Breast epithelium (tissue), 4 donors: Measurements from ENCODE around the gene RRAD. TPM values are rescaled to one million over a fixed set of nuclear protein-coding genes. Genes with fewer than 3 reads are reported as not detected.

Experiments
- DNase-seq, 2 donors: peaks; one replicate each; pipeline ENCODE4 v3.0.0-alpha.2; 2019; ENCODE audit warnings: low spot score in 2 of 2
- H3K27ac ChIP-seq, 2 donors: fragments of 200-600 bp; sonication (generic) in 1 of 2; one replicate each; pipeline ENCODE4 v1.5.1; 2016 to 2019; ENCODE audit warnings: mild to moderate bottlenecking in 1 of 2
- H3K27me3 ChIP-seq, 2 donors: fragments of 200-600 bp; sonication (generic) in 1 of 2; one replicate each; pipeline versions ENCODE4 v1.5.1 to v1.6.0; 2017 to 2019; ENCODE audit warnings: control low read depth in 1 of 2, mild to moderate bottlenecking in 1 of 2
- H3K36me3 ChIP-seq: fragments of 200-600 bp; one replicate; pipeline ENCODE4 v1.5.1; 2019
- H3K4me1 ChIP-seq, 2 donors: fragments of 200-600 bp; sonication (generic); one replicate each; pipeline ENCODE4 v1.5.1; 2016 to 2019; ENCODE audit warnings: control low read depth in 1 of 2
- H3K4me3 ChIP-seq, 3 donors: fragments of 200-600 bp; sonication (generic); 1 replicate in 2 of 3; 2 replicates in 1 of 3; pipeline ENCODE4 v1.5.1; 2016 to 2019; ENCODE audit warnings: mild to moderate bottlenecking in 3 of 3, moderate library complexity in 2 of 3
- H3K9me3 ChIP-seq, 2 donors: fragments of 200-600 bp; sonication (generic) in 1 of 2; one replicate each; pipeline ENCODE4 v1.5.1; 2016 to 2019; ENCODE audit warnings: control low read depth in 1 of 2
- POLR2A ChIP-seq: fragments of 450-650 bp; IDR thresholded peaks from one replicate; pipeline ENCODE4 v1.6.1; 2016; ENCODE audit warnings: antibody characterized with exemption, mild to moderate bottlenecking, moderate library complexity
- POLR2AphosphoS5 ChIP-seq, 3 donors: sonication (generic); formaldehyde crosslinking; IDR thresholded peaks; one replicate each; pipeline ENCODE4 v1.6.1; 2017; ENCODE audit warnings: antibody characterized with exemption in 3 of 3
- intact Hi-C: fragments of 100-400 bp; cut with DNase I; formaldehyde crosslinking; loops from one replicate; pipeline ENCODE4 v1.15.1; 2023; ENCODE audit warnings: low total_unique reads
- total RNA-seq, 3 donors: library from RNA; depleted of rRNA; stranded (reverse); fragments of >200 nt; gene quantifications; one replicate each; pipeline ENCODE4 v1.1.0, GENCODE V29; 2016
- TF ChIP-seq, protein P1 (sequence below), 3 donors: fragments of 450-650 bp; IDR thresholded peaks; one replicate each; pipeline ENCODE4 v1.5.1; 2016 to 2017; ENCODE audit warnings: antibody characterized with exemption in 3 of 3, mild to moderate bottlenecking in 3 of 3, moderate library complexity in 3 of 3

Gene RRAD
- total RNA-seq, 3 donors from 2014 or later: 7.7 to 11.1 (median 8.0) TPM

DNA sequence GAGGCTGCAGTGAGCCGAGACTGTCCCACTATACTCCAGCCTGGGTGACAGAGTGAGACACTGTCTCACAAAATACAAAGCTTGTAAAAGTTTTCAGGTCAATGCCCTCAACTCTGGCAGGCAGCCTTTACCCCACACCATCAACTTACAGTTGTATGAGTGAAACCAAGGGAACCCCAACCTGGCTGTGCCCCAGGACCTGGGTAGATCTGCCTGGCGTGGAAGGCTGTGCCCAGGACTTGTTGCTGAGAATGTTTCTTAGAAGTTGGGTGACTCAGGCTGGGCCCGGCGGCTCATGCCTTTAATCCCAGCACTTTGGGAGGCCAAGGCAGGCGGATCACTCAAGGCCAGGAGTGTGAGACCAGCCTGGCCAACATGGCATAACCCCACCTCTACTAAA lies 43.5 kb upstream of the RRAD start:
- intact Hi-C loops: loop anchor here (10.0 kb wide), 1 partner anchor 176 kb away; no protein-coding TSS in a partner anchor
- no peak for DNase-seq
- Histone ChIP-seq H3K9me3 (no peaks in the 10 kb centered on the region), H3K4me1 (no peaks in the 10 kb centered on the region), H3K27me3 (no peaks in the 10 kb centered on the region), H3K4me3 (no peak overlapping the region), H3K27ac (no peak overlapping the region), H3K36me3 (no peaks in the 10 kb centered on the region)
- no peak for TF ChIP-seq POLR2AphosphoS5 (IDR thresholded peaks at IDR 0.05)
- TF ChIP-seq POLR2A: no peak
- TF ChIP-seq, protein P1, sequence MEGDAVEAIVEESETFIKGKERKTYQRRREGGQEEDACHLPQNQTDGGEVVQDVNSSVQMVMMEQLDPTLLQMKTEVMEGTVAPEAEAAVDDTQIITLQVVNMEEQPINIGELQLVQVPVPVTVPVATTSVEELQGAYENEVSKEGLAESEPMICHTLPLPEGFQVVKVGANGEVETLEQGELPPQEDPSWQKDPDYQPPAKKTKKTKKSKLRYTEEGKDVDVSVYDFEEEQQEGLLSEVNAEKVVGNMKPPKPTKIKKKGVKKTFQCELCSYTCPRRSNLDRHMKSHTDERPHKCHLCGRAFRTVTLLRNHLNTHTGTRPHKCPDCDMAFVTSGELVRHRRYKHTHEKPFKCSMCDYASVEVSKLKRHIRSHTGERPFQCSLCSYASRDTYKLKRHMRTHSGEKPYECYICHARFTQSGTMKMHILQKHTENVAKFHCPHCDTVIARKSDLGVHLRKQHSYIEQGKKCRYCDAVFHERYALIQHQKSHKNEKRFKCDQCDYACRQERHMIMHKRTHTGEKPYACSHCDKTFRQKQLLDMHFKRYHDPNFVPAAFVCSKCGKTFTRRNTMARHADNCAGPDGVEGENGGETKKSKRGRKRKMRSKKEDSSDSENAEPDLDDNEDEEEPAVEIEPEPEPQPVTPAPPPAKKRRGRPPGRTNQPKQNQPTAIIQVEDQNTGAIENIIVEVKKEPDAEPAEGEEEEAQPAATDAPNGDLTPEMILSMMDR (IDR thresholded peaks at IDR 0.05): no peak

DNA sequence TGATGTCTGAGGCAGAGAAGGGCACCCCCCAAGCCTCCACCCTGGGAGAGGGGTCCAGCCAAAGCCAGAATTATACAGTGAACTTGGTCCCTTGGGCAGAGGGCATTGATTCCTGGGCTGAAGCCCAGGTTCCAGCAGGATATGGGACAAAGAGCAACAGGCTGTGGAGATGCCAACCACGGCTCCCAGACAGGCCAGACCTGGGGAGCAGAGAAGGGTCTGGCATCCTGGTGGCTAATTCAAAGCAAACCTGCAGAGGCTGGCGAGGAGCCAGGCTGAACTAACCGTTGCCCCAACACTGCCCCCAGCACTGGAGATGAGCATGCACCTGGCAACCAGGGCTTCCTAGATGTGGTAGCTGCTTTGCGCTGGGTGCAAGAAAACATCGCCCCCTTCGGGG lies 38.7 kb upstream of the RRAD start:
- no peak for TF ChIP-seq POLR2A
- TF ChIP-seq, protein P1 (IDR thresholded peaks at IDR 0.05): no peak
- no peak for TF ChIP-seq POLR2AphosphoS5 (IDR thresholded peaks at IDR 0.05)
- intact Hi-C loops: loop anchor here (10.0 kb wide), 1 partner anchor 181 kb away; no protein-coding TSS in a partner anchor
- Histone ChIP-seq H3K9me3 (no peaks in the 10 kb centered on the region), H3K36me3 (no peaks in the 10 kb centered on the region), H3K27ac (no peak overlapping the region), H3K4me3 (no peak overlapping the region), H3K27me3 (no peaks in the 10 kb centered on the region), H3K4me1 (no peaks in the 10 kb centered on the region)
- DNase-seq: no peak

DNA sequence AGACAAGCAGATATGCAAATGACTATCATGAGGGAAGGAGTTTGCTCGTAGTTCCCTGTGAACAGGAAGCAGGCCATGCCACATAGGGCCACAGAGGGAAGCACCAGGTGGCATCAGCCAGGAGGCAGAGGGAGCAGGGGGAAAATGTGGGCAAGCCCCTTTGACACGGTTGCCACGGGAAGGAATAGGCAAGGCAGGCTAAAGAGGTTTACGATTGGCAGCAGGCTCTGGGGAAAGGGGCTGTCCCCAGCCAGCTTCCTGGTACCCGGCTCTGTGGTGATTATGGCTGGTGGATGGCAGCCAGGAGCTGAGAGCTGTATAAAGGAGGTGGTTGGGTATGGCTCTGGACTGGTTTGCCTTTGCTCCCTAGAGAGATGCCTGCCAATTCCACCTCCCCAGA lies 36.6 kb upstream of the RRAD start:
- DNase-seq: peak in 1 of 2 donors; percentile 66
- Histone ChIP-seq H3K27me3 (no peaks in the 10 kb centered on the region), H3K9me3 (no peaks in the 10 kb centered on the region), H3K4me3 (no peak overlapping the region), H3K27ac (peak overlapping the region; percentile 8 to 43), H3K4me1 (no peaks in the 10 kb centered on the region), H3K36me3 (no peaks in the 10 kb centered on the region)
- intact Hi-C loops: loop anchor here (10.0 kb wide), 1 partner anchor 183 kb away; no protein-coding TSS in a partner anchor
- TF ChIP-seq, protein P1 (IDR thresholded peaks at IDR 0.05): no peak
- TF ChIP-seq POLR2AphosphoS5 (IDR thresholded peaks at IDR 0.05) (no peak), POLR2A (no peak)

DNA sequence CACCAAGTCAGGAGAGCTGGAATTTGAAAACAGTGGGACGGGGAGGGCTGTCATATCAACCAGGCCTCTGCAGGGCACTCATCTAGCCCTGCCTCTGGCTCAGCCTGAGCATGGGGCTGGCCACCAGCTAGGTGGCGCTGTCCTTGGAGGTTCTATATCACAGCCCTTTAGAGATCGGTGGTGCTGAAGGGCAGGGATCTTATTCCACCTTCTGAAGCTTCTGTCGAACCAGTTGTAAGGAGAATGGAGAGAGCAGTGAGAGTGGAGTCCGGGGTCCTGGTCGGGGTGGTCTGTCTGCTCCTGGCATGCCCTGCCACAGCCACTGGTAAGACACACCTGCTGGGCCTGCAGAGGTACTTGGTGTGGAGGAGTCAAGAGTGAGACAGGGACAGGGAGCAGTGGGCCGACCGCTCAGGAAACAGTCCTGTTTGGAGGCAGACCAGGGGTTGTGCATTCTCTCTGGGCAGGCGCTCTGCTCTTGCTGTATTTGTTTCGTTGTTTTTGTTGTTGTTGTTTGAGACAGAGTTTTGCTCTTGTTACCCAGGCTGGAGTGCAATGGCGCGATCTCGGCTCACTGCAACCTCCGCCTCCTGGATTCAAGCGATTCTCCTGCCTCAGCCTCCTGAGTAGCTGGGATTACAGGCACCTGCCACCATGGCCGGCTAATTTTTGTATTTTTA lies 35.9 kb upstream of the RRAD start, which contains the start of gene CES3:
CES3 (plus strand) TSS at position 202 of the 680 bp plus-strand sequence; CDS start at position 244, 42 bp downstream.
- no peaks in the 10 kb centered on the region for H3K9me3 ChIP-seq
- no peak for TF ChIP-seq POLR2AphosphoS5 (IDR thresholded peaks at IDR 0.05)
- TF ChIP-seq, protein P1 (IDR thresholded peaks at IDR 0.05): peak in 2 of 3 donors; percentile 8 to 43
- no peaks in the 10 kb centered on the region for H3K4me1 ChIP-seq
- intact Hi-C loops: loop anchor here (10.0 kb wide), 1 partner anchor 184 kb away; no protein-coding TSS in a partner anchor
- DNase-seq: no peak
- no peaks in the 10 kb centered on the region for H3K27me3 ChIP-seq
- H3K4me3 ChIP-seq: no peak within 1 kb of the TSS
- no peaks in the 10 kb centered on the region for H3K36me3 ChIP-seq
- peak within 1 kb of the TSS; percentile 35 to 43 for H3K27ac ChIP-seq

DNA sequence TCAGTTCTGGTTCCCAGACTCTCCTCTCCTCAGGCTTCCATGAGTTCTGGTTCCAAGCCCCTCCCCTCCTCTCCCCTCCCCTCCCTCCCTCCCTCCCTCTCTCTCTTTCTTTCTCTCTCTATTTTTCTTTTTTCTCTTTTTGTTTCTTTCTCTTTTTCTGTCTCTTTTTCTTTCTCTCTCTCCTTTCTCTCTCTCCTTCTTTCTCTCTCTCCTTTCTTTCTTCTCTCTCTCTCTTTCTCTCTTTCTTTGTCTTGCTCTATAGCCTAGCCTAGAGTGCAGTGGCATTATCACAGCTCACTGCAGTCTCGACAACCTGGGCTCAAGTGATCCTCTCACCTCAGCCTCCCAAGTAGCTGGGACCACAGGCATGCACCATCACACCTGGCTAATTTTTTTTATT lies 34.9 kb upstream of the RRAD start:
- DNase-seq: no peak
- TF ChIP-seq POLR2A (no peak), POLR2AphosphoS5 (IDR thresholded peaks at IDR 0.05) (no peak)
- TF ChIP-seq, protein P1 (IDR thresholded peaks at IDR 0.05): no peak
- H3K4me1 ChIP-seq: no peaks in the 10 kb centered on the region
- H3K27ac ChIP-seq: no peak overlapping the region
- no peaks in the 10 kb centered on the region for H3K27me3 ChIP-seq
- H3K36me3 ChIP-seq: no peaks in the 10 kb centered on the region
- no peak overlapping the region for H3K4me3 ChIP-seq
- intact Hi-C loops: loop anchor here (10.0 kb wide), 1 partner anchor 185 kb away; no protein-coding TSS in a partner anchor
- H3K9me3 ChIP-seq: no peaks in the 10 kb centered on the region
